Measurements from ENCODE around the gene DELE1. TPM values are rescaled to one million over a fixed set of nuclear protein-coding genes. Genes with fewer than 3 reads are reported as not detected.
"Not testable (repeated sequence)": the region's sequence is repeated elsewhere in the genome, so short reads cannot be mapped to it uniquely, and the experiment has no call there.

DELE1 gene
- total RNA-seq, 3 donors from 2014 or later = 77.8 to 112 (median 84.5) TPM

GRCh38 chr5:141882594-141883183, 41.0 kb upstream of the DELE1 start:
- no peak for TF ChIP-seq CTCF (IDR thresholded peaks at IDR 0.05)
- intact Hi-C loops (cut with DNase I, micrococcal nuclease) = loop anchor here in 1 of 2 donors (5.0 kb wide), 1 partner anchor 180 kb away; no protein-coding TSS in a partner anchor
- ATAC-seq = peak; percentile 5
- Histone ChIP-seq H3K4me3 (no peak overlapping the region), H3K4me1 (ENCODE audit: low read depth) (peaks cover 9% of the 10 kb centered on the region), H3K36me3 (ENCODE audit: low read depth) (no peaks in the 10 kb centered on the region), H3K9me3 (no peaks in the 10 kb centered on the region)
- no peak for DNase-seq

GRCh38 chr5:141883184-141883891, 40.3 kb upstream of the DELE1 start:
- Histone ChIP-seq H3K9me3 (no peaks in the 10 kb centered on the region), H3K36me3 (ENCODE audit: low read depth) (no peaks in the 10 kb centered on the region), H3K4me1 (ENCODE audit: low read depth) (peaks cover 9% of the 10 kb centered on the region), H3K4me3 (no peak overlapping the region)
- no peak for ATAC-seq
- peak in 2 of 3 donors; percentile 58 to 59 for DNase-seq
- no peak for TF ChIP-seq CTCF (IDR thresholded peaks at IDR 0.05)
- intact Hi-C loops (cut with DNase I, micrococcal nuclease) = loop anchor here in 1 of 2 donors (5.0 kb wide), 1 partner anchor 181 kb away; no protein-coding TSS in a partner anchor

GRCh38 chr5:141883892-141884318, 39.8 kb upstream of the DELE1 start:
- H3K36me3 ChIP-seq (ENCODE audit: low read depth) = no peaks in the 10 kb centered on the region
- no peak for DNase-seq
- no peak for TF ChIP-seq CTCF (IDR thresholded peaks at IDR 0.05)
- H3K4me3 ChIP-seq = no peak overlapping the region
- no peak for ATAC-seq
- H3K9me3 ChIP-seq = no peaks in the 10 kb centered on the region
- H3K4me1 ChIP-seq (ENCODE audit: low read depth) = peaks cover 5% of the 10 kb centered on the region
- intact Hi-C loops (cut with DNase I, micrococcal nuclease) = loop anchor here in 1 of 2 donors (5.0 kb wide), 1 partner anchor 182 kb away; no protein-coding TSS in a partner anchor

GRCh38 chr5:141889282-141889871, 34.3 kb upstream of the DELE1 start:
- intact Hi-C loops (cut with DNase I, micrococcal nuclease) = no loop called here
- no peak for ATAC-seq
- Histone ChIP-seq H3K4me3 (no peak overlapping the region), H3K4me1 (ENCODE audit: low read depth) (no peaks in the 10 kb centered on the region), H3K36me3 (ENCODE audit: low read depth) (no peaks in the 10 kb centered on the region), H3K9me3 (no peaks in the 10 kb centered on the region)
- DNase-seq = no peak
- TF ChIP-seq CTCF (IDR thresholded peaks at IDR 0.05) = no peak

- intact Hi-C loops (cut with DNase I, micrococcal nuclease); DNase-seq; ATAC-seq; H3K36me3 ChIP-seq (ENCODE audit: low read depth); H3K4me3 ChIP-seq; H3K9me3 ChIP-seq; H3K4me1 ChIP-seq (ENCODE audit: low read depth): not testable (repeated sequence)
Measured at GRCh38 chr5:141890429-141890828, 33.2 kb upstream of the DELE1 start.

GRCh38 chr5:141897425-141897824, 26.2 kb upstream of the DELE1 start:
- Histone ChIP-seq H3K36me3 (ENCODE audit: low read depth) (no peaks in the 10 kb centered on the region), H3K9me3 (no peaks in the 10 kb centered on the region), H3K4me1 (ENCODE audit: low read depth) (no peaks in the 10 kb centered on the region), H3K4me3 (no peak overlapping the region)
- ATAC-seq (no peak), DNase-seq (no peak)
- TF ChIP-seq CTCF (IDR thresholded peaks at IDR 0.05) = no peak
- intact Hi-C loops (cut with DNase I, micrococcal nuclease) = no loop called here
